ENCODE data around the gene LGI1.

The LGI1 gene

GRCh38 chr10:93757801-93758507 lies at the start of gene LGI1:
LGI1 (plus strand) TSS chr10:93757936; CDS start chr10:93758145, 209 bp downstream.
- no peaks in the 10 kb centered on the region for H3K9me3 Mint-ChIP-seq

GRCh38 chr10:93710333-93710909 lies 47.3 kb upstream of the LGI1 start:
- Mint-ChIP-seq H3K9me3 (no peaks in the 10 kb centered on the region), H3K36me3 (ENCODE audit: low read depth) (no peaks in the 10 kb centered on the region), H3K27ac (no peak overlapping the region), H3K4me1 (ENCODE audit: low read depth) (peaks cover 1% of the 10 kb centered on the region), H3K27me3 (ENCODE audit: low read depth) (no peaks in the 10 kb centered on the region), H3K4me3 (no peak overlapping the region)

More at GRCh38 chr10:93757801-93758507, at the start of gene LGI1:
- peaks cover 40% of the 10 kb centered on the region for H3K27me3 Mint-ChIP-seq (ENCODE audit: low read depth)
- no peak within 1 kb of the TSS for H3K4me3 Mint-ChIP-seq
- no peaks in the 10 kb centered on the region for H3K36me3 Mint-ChIP-seq (ENCODE audit: low read depth)
- no peaks in the 10 kb centered on the region for H3K4me1 Mint-ChIP-seq (ENCODE audit: low read depth)
- no peak within 1 kb of the TSS for H3K27ac Mint-ChIP-seq

GRCh38 chr10:93711891-93712290 lies 45.8 kb upstream of the LGI1 start:
- Mint-ChIP-seq H3K4me1 (ENCODE audit: low read depth) (peaks cover 1% of the 10 kb centered on the region), H3K9me3 (no peaks in the 10 kb centered on the region), H3K36me3 (ENCODE audit: low read depth) (no peaks in the 10 kb centered on the region), H3K4me3 (no peak overlapping the region), H3K27ac (no peak overlapping the region), H3K27me3 (ENCODE audit: low read depth) (no peaks in the 10 kb centered on the region)

GRCh38 chr10:93712593-93712992 lies 45.1 kb upstream of the LGI1 start:
- H3K4me3 Mint-ChIP-seq: no peak overlapping the region
- no peaks in the 10 kb centered on the region for H3K9me3 Mint-ChIP-seq
- H3K4me1 Mint-ChIP-seq (ENCODE audit: low read depth): peaks cover 1% of the 10 kb centered on the region
- no peak overlapping the region for H3K27ac Mint-ChIP-seq
- H3K36me3 Mint-ChIP-seq (ENCODE audit: low read depth): no peaks in the 10 kb centered on the region
- peaks cover under 1% of the 10 kb centered on the region for H3K27me3 Mint-ChIP-seq (ENCODE audit: low read depth)

- H3K27ac Mint-ChIP-seq: no peak overlapping the region
- H3K36me3 Mint-ChIP-seq (ENCODE audit: low read depth): no peaks in the 10 kb centered on the region
- no peaks in the 10 kb centered on the region for H3K9me3 Mint-ChIP-seq
- H3K4me1 Mint-ChIP-seq (ENCODE audit: low read depth): no peaks in the 10 kb centered on the region
- peaks cover 10% of the 10 kb centered on the region for H3K27me3 Mint-ChIP-seq (ENCODE audit: low read depth)
- H3K4me3 Mint-ChIP-seq: no peak overlapping the region
These were observed 42.4 kb upstream of the LGI1 start for GRCh38 chr10:93715345-93715744.

GRCh38 chr10:93716766-93717165 lies 41.0 kb upstream of the LGI1 start:
- H3K9me3 Mint-ChIP-seq: no peaks in the 10 kb centered on the region
- no peaks in the 10 kb centered on the region for H3K36me3 Mint-ChIP-seq (ENCODE audit: low read depth)
- H3K27me3 Mint-ChIP-seq (ENCODE audit: low read depth): peaks cover 16% of the 10 kb centered on the region
- no peaks in the 10 kb centered on the region for H3K4me1 Mint-ChIP-seq (ENCODE audit: low read depth)
- H3K27ac Mint-ChIP-seq: no peak overlapping the region
- H3K4me3 Mint-ChIP-seq: no peak overlapping the region

GRCh38 chr10:93718937-93719725 lies 38.6 kb upstream of the LGI1 start:
- Mint-ChIP-seq H3K4me1 (ENCODE audit: low read depth) (no peaks in the 10 kb centered on the region), H3K9me3 (no peaks in the 10 kb centered on the region), H3K27me3 (ENCODE audit: low read depth) (peaks cover 23% of the 10 kb centered on the region), H3K4me3 (no peak overlapping the region), H3K27ac (no peak overlapping the region), H3K36me3 (ENCODE audit: low read depth) (no peaks in the 10 kb centered on the region)

- no peaks in the 10 kb centered on the region for H3K9me3 Mint-ChIP-seq
- peaks cover 23% of the 10 kb centered on the region for H3K27me3 Mint-ChIP-seq (ENCODE audit: low read depth)
- H3K4me3 Mint-ChIP-seq: no peak overlapping the region
- no peaks in the 10 kb centered on the region for H3K4me1 Mint-ChIP-seq (ENCODE audit: low read depth)
- H3K27ac Mint-ChIP-seq: no peak overlapping the region
- no peaks in the 10 kb centered on the region for H3K36me3 Mint-ChIP-seq (ENCODE audit: low read depth)
These were observed 37.8 kb upstream of the LGI1 start for GRCh38 chr10:93719901-93720300.

GRCh38 chr10:93722550-93722949 lies 35.2 kb upstream of the LGI1 start:
- Mint-ChIP-seq H3K27me3 (ENCODE audit: low read depth) (peaks cover 37% of the 10 kb centered on the region), H3K27ac (no peak overlapping the region), H3K9me3 (no peaks in the 10 kb centered on the region), H3K4me3 (no peak overlapping the region), H3K4me1 (ENCODE audit: low read depth) (no peaks in the 10 kb centered on the region), H3K36me3 (ENCODE audit: low read depth) (no peaks in the 10 kb centered on the region)

GRCh38 chr10:93723153-93723552 lies 34.6 kb upstream of the LGI1 start:
- Mint-ChIP-seq H3K4me3 (no peak overlapping the region), H3K4me1 (ENCODE audit: low read depth) (no peaks in the 10 kb centered on the region), H3K9me3 (no peaks in the 10 kb centered on the region), H3K27ac (no peak overlapping the region), H3K27me3 (ENCODE audit: low read depth) (peaks cover 38% of the 10 kb centered on the region), H3K36me3 (ENCODE audit: low read depth) (no peaks in the 10 kb centered on the region)

GRCh38 chr10:93726024-93726423 lies 31.7 kb upstream of the LGI1 start:
- no peaks in the 10 kb centered on the region for H3K4me1 Mint-ChIP-seq (ENCODE audit: low read depth)
- H3K36me3 Mint-ChIP-seq (ENCODE audit: low read depth): no peaks in the 10 kb centered on the region
- H3K27me3 Mint-ChIP-seq (ENCODE audit: low read depth): peaks cover 29% of the 10 kb centered on the region
- H3K9me3 Mint-ChIP-seq: no peaks in the 10 kb centered on the region
- no peak overlapping the region for H3K4me3 Mint-ChIP-seq
- H3K27ac Mint-ChIP-seq: no peak overlapping the region

GRCh38 chr10:93741367-93741766 lies 16.4 kb upstream of the LGI1 start:
- Mint-ChIP-seq H3K27ac (no peak overlapping the region), H3K9me3 (no peaks in the 10 kb centered on the region), H3K4me3 (no peak overlapping the region), H3K27me3 (ENCODE audit: low read depth) (peaks cover 25% of the 10 kb centered on the region), H3K4me1 (ENCODE audit: low read depth) (no peaks in the 10 kb centered on the region), H3K36me3 (ENCODE audit: low read depth) (no peaks in the 10 kb centered on the region)

GRCh38 chr10:93742633-93743349 lies 14.9 kb upstream of the LGI1 start:
- peaks cover 12% of the 10 kb centered on the region for H3K27me3 Mint-ChIP-seq (ENCODE audit: low read depth)
- no peak overlapping the region for H3K4me3 Mint-ChIP-seq
- H3K36me3 Mint-ChIP-seq (ENCODE audit: low read depth): no peaks in the 10 kb centered on the region
- no peaks in the 10 kb centered on the region for H3K4me1 Mint-ChIP-seq (ENCODE audit: low read depth)
- no peaks in the 10 kb centered on the region for H3K9me3 Mint-ChIP-seq
- no peak overlapping the region for H3K27ac Mint-ChIP-seq

- Mint-ChIP-seq H3K4me3 (no peak overlapping the region), H3K36me3 (ENCODE audit: low read depth) (no peaks in the 10 kb centered on the region), H3K27ac (no peak overlapping the region), H3K9me3 (no peaks in the 10 kb centered on the region), H3K27me3 (ENCODE audit: low read depth) (peaks cover 2% of the 10 kb centered on the region), H3K4me1 (ENCODE audit: low read depth) (no peaks in the 10 kb centered on the region)
These were observed 12.2 kb upstream of the LGI1 start for GRCh38 chr10:93745408-93746065.

All from T-helper 1 cell treated with Interleukin-12 subunit alpha and Interleukin-12 subunit beta and Interleukin-4 antibody, amounts not matched to agents 30 μg/mL and 1 μg/mL, for 36 hours (primary cell).